AG09319 (cell line): ENCODE results near the gene OR52K1.
"Not testable (repeated sequence)": the region's sequence is repeated elsewhere in the genome, so short reads cannot be mapped to it uniquely, and the experiment has no call there.

Experiments used
- DNase-seq: peaks from one replicate; pipeline ENCODE4 v3.0.0-alpha.2; 2010; ENCODE audit warnings: low read depth; ENCODE audit errors: extremely low read depth
- CTCF ChIP-seq: IDR thresholded peaks from 2 replicates; pipeline ENCODE4 v1.5.1; 2011; ENCODE audit warnings: low read depth, mild to moderate bottlenecking, inconsistent platforms, low read length, moderate library complexity

Gene OR52K1

GRCh38 chr11:4466871-4467442 lies 15.5 kb upstream of the OR52K1 start:
- no peak for DNase-seq
- TF ChIP-seq CTCF: no peak

GRCh38 chr11:4467811-4468606 lies 14.4 kb upstream of the OR52K1 start:
- no peak for TF ChIP-seq CTCF
- no peak for DNase-seq

GRCh38 chr11:4479644-4480043 lies 2.8 kb upstream of the OR52K1 start:
- no peak for TF ChIP-seq CTCF
- no peak for DNase-seq

- TF ChIP-seq CTCF: no peak
- no peak for DNase-seq
Measured at GRCh38 chr11:4480577-4481239, 1.7 kb upstream of the OR52K1 start.

GRCh38 chr11:4481240-4481582 lies 1.2 kb upstream of the OR52K1 start:
- DNase-seq: no peak
- TF ChIP-seq CTCF: no peak

- no peak for DNase-seq
- no peak for TF ChIP-seq CTCF
Measured at GRCh38 chr11:4484310-4484709, 1.9 kb downstream of the OR52K1 start.

- not testable (repeated sequence) for DNase-seq
Measured at GRCh38 chr11:4491405-4491804, 9.0 kb downstream of the OR52K1 start.
